ENCODE data around the gene APLP2.
"Not testable (repeated sequence)": the region's sequence is repeated elsewhere in the genome, so short reads cannot be mapped to it uniquely, and the experiment has no call there.

APLP2 gene

DNA sequence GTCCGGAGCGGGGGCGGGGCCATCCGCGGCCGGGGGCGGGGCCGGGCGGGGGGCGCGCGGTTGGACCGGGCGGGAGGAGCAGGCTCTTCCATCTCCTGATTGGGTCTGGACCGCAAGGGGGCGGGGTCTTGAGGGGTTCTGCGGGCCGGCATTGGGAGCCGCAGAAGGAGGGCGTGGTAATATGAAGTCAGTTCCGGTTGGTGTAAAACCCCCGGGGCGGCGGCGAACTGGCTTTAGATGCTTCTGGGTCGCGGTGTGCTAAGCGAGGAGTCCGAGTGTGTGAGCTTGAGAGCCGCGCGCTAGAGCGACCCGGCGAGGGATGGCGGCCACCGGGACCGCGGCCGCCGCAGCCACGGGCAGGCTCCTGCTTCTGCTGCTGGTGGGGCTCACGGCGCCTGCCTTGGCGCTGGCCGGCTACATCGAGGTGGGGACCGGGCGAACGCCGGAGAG, at the start of gene APLP2:
APLP2 (plus strand) TSS at position 236 of the 450 bp plus-strand sequence; CDS start at position 320, 84 bp downstream.
- H3K4me2 ChIP-seq (ENCODE audit: low read length): peak within 1 kb of the TSS; percentile 82

DNA sequence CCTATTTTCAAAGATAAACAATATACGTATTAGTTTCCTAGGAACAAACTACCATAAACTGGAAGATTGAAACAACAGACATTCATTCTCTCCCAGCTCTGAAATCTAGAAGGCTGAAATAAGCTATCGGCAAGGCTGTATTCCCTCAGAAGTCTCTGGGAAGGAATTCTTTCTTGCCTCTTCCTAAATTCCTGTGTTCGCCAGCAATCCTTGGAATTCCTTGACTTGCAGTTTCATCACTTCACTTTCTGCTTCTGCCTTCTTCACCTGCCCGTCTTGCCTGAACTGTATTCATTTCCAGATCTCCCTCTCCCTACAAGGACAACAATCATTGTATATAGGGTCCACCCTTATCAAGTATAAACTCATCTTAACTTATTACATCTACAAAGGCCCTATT, 49.4 kb upstream of the APLP2 start:
- Histone ChIP-seq H2AFZ (ENCODE audit: low read depth, low read length) (no peak overlapping the region), H3K4me2 (ENCODE audit: low read length) (no peak overlapping the region), H4K20me1 (ENCODE audit: insufficient read depth, low read length) (no peaks in the 10 kb centered on the region)

More for the DNA sequence above, at the start of gene APLP2:
- Histone ChIP-seq H3K79me2 (ENCODE audit: low read length) (peaks cover 43% of the 10 kb centered on the region), H3K9me3 (ENCODE audit: insufficient read depth, low read length) (no peaks in the 10 kb centered on the region), H3K4me3 (ENCODE audit: low read length) (peak within 1 kb of the TSS; percentile 94), H3K27me3 (ENCODE audit: low read depth, low read length) (peaks cover under 1% of the 10 kb centered on the region), H4K20me1 (ENCODE audit: insufficient read depth, low read length) (peaks cover 15% of the 10 kb centered on the region), H3K27ac (ENCODE audit: low read length) (peak within 1 kb of the TSS; percentile 42; the same call in 1 of the 2 replicates), H3K9ac (ENCODE audit: low read length) (peak within 1 kb of the TSS; percentile 83), H2AFZ (ENCODE audit: low read depth, low read length) (peak within 1 kb of the TSS; percentile 63), H3K36me3 (replicated peaks; ENCODE audit: low read depth, low read length) (no peaks in the 10 kb centered on the region), H3K4me1 (ENCODE audit: low read length) (peaks cover 23% of the 10 kb centered on the region)
- TF ChIP-seq, protein P1, sequence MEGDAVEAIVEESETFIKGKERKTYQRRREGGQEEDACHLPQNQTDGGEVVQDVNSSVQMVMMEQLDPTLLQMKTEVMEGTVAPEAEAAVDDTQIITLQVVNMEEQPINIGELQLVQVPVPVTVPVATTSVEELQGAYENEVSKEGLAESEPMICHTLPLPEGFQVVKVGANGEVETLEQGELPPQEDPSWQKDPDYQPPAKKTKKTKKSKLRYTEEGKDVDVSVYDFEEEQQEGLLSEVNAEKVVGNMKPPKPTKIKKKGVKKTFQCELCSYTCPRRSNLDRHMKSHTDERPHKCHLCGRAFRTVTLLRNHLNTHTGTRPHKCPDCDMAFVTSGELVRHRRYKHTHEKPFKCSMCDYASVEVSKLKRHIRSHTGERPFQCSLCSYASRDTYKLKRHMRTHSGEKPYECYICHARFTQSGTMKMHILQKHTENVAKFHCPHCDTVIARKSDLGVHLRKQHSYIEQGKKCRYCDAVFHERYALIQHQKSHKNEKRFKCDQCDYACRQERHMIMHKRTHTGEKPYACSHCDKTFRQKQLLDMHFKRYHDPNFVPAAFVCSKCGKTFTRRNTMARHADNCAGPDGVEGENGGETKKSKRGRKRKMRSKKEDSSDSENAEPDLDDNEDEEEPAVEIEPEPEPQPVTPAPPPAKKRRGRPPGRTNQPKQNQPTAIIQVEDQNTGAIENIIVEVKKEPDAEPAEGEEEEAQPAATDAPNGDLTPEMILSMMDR (IDR thresholded peaks at IDR 0.05; ENCODE audit: low read depth, low read length): no peak
- TF ChIP-seq EZH2phosphoT487 (IDR thresholded peaks at IDR 0.05; ENCODE audit: low read depth): no peak

DNA sequence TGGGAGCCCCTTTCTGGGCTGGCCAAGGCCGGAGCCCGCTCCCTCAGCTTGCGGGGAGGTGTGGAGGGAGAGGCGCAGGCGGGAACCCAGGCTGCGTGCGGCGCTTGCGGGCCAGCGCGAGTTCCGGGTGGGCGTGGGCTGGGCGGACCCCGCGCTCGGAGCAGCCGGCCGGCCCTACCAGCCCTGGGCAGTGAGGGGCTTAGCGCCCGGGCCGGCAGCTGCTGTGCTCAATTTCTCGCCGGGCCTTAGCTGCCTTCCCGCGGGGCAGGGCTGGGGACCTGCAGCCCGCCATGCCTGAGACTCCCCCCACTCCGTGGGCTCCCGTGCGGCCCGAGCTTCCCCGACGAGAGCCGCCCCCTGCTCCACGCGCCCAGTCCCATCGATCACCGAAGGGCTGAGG, 48.1 kb upstream of the APLP2 start:
- not testable (repeated sequence) for H3K9me3 ChIP-seq (ENCODE audit: insufficient read depth, low read length); H3K4me1 ChIP-seq (ENCODE audit: low read length); H4K20me1 ChIP-seq (ENCODE audit: insufficient read depth, low read length); H3K4me3 ChIP-seq (ENCODE audit: low read length); H3K4me2 ChIP-seq (ENCODE audit: low read length); H3K27me3 ChIP-seq (ENCODE audit: low read depth, low read length); H3K9ac ChIP-seq (ENCODE audit: low read length); H3K36me3 ChIP-seq (replicated peaks; ENCODE audit: low read depth, low read length); H3K27ac ChIP-seq (ENCODE audit: low read length); H3K79me2 ChIP-seq (ENCODE audit: low read length); H2AFZ ChIP-seq (ENCODE audit: low read depth, low read length)

More for the DNA sequence above, 49.4 kb upstream of the APLP2 start:
- no peaks in the 10 kb centered on the region for H3K36me3 ChIP-seq (replicated peaks; ENCODE audit: low read depth, low read length)
- peaks cover 6% of the 10 kb centered on the region; the same call in 1 of the 2 replicates for H3K4me1 ChIP-seq (ENCODE audit: low read length)
- H3K9ac ChIP-seq (ENCODE audit: low read length): no peak overlapping the region
- peaks cover 6% of the 10 kb centered on the region for H3K27me3 ChIP-seq (ENCODE audit: low read depth, low read length)
- H3K9me3 ChIP-seq (ENCODE audit: insufficient read depth, low read length): no peaks in the 10 kb centered on the region
- H3K27ac ChIP-seq (ENCODE audit: low read length): no peak overlapping the region
- TF ChIP-seq EZH2phosphoT487 (IDR thresholded peaks at IDR 0.05; ENCODE audit: low read depth): no peak
- TF ChIP-seq, protein P1 (IDR thresholded peaks at IDR 0.05; ENCODE audit: low read depth, low read length): no peak
- no peaks in the 10 kb centered on the region for H3K79me2 ChIP-seq (ENCODE audit: low read length)
- no peak overlapping the region for H3K4me3 ChIP-seq (ENCODE audit: low read length)

GRCh38 chr11:130022799-130023198, 46.9 kb upstream of the APLP2 start:
- Histone ChIP-seq H4K20me1 (ENCODE audit: insufficient read depth, low read length) (no peaks in the 10 kb centered on the region), H3K4me1 (ENCODE audit: low read length) (peaks cover 6% of the 10 kb centered on the region; the same call in 1 of the 2 replicates), H3K4me3 (ENCODE audit: low read length) (no peak overlapping the region), H3K4me2 (ENCODE audit: low read length) (no peak overlapping the region), H3K9me3 (ENCODE audit: insufficient read depth, low read length) (no peaks in the 10 kb centered on the region), H3K36me3 (replicated peaks; ENCODE audit: low read depth, low read length) (no peaks in the 10 kb centered on the region), H3K79me2 (ENCODE audit: low read length) (no peaks in the 10 kb centered on the region), H3K27ac (ENCODE audit: low read length) (no peak overlapping the region), H3K9ac (ENCODE audit: low read length) (no peak overlapping the region), H3K27me3 (ENCODE audit: low read depth, low read length) (peaks cover 10% of the 10 kb centered on the region), H2AFZ (ENCODE audit: low read depth, low read length) (no peak overlapping the region)
- no peak for TF ChIP-seq EZH2phosphoT487 (IDR thresholded peaks at IDR 0.05; ENCODE audit: low read depth)
- TF ChIP-seq, protein P1 (IDR thresholded peaks at IDR 0.05; ENCODE audit: low read depth, low read length): no peak

Measured in OCI-LY3 (cell line).